Colonic mucosa (tissue), 4 donors: Measurements from ENCODE around the gene POLR3H. TPM values are rescaled to one million over a fixed set of nuclear protein-coding genes. Genes with fewer than 3 reads are reported as not detected.

Experiments used
- DNase-seq: peaks from one replicate; pipeline ENCODE4 v3.0.0-alpha.2; 2020
- H3K27ac ChIP-seq: fragments of 200-600 bp; one replicate; pipeline ENCODE4 v1.8.0; 2021
- H3K27me3 ChIP-seq: fragments of 200-600 bp; one replicate; pipeline ENCODE4 v1.8.0; 2021
- H3K36me3 ChIP-seq: fragments of 200-600 bp; one replicate; pipeline ENCODE4 v1.8.0; 2021
- H3K4me1 ChIP-seq: fragments of 200-600 bp; one replicate; pipeline ENCODE4 v1.8.0; 2021; ENCODE audit warnings: mild to moderate bottlenecking
- H3K4me3 ChIP-seq: fragments of 200-600 bp; one replicate; pipeline ENCODE4 v1.8.0; 2021
- H3K9ac ChIP-seq, 2 donors: one replicate each; pipeline ENCODE4 v1.7.0; 2013; ENCODE audit warnings: control low read depth in 2 of 2, low read depth in 2 of 2, low read length in 2 of 2
- H3K9me3 ChIP-seq: fragments of 200-600 bp; one replicate; pipeline ENCODE4 v1.8.0; 2021
- CTCF ChIP-seq: fragments of 200-600 bp; IDR thresholded peaks from one replicate; pipeline ENCODE4 v1.8.0; 2022; ENCODE audit warnings: antibody characterized with exemption, mild to moderate bottlenecking
- intact Hi-C: fragments of 100-400 bp; cut with DNase I; formaldehyde crosslinking; loops from one replicate; pipeline ENCODE4 v1.14.1; 2022
- total RNA-seq, 2 donors: library from RNA; stranded (reverse); fragmentation: NEBNext Ultra II Directional in 1 of 2; extraction: Animal tissue kit (Norgen Biotek cat#: 25700) in 1 of 2; gene quantifications; one replicate each; pipeline ENCODE4 v1.2.1, GENCODE V29; 2021
- donor health status: healthy.
- donor health status: DM: no; HTN: no; CAD: no.
- donor health status: DM: no; HTN: no; CAD: no.

Gene POLR3H
- total RNA-seq, 2 donors from 2014 or later, result 9.2 to 20.0 TPM

- intact Hi-C loops, result loop anchor here (5.0 kb wide), 1 partner anchor 132 kb away; no protein-coding TSS in a partner anchor
- Histone ChIP-seq H3K36me3 (peaks cover 11% of the 10 kb centered on the region), H3K27ac (no peak overlapping the region)
Observed at GRCh38 chr22:41534219-41534618, 10.1 kb downstream of the POLR3H start.

GRCh38 chr22:41532908-41533825 is 11.1 kb downstream of the POLR3H start:
- DNase-seq, result peak; percentile 78
- Histone ChIP-seq H3K27me3 (no peaks in the 10 kb centered on the region), H3K27ac (no peak overlapping the region), H3K9me3 (no peaks in the 10 kb centered on the region), H3K36me3 (peaks cover 18% of the 10 kb centered on the region), H3K4me1 (no peaks in the 10 kb centered on the region), H3K9ac (no peak overlapping the region), H3K4me3 (no peak overlapping the region)
- TF ChIP-seq CTCF, result peak; percentile 85
- intact Hi-C loops, result loop anchor here (5.0 kb wide), 1 partner anchor 131 kb away; no protein-coding TSS in a partner anchor

More at GRCh38 chr22:41534219-41534618, 10.1 kb downstream of the POLR3H start:
- Histone ChIP-seq H3K4me3 (no peak overlapping the region), H3K9ac (no peak overlapping the region), H3K27me3 (no peaks in the 10 kb centered on the region), H3K9me3 (no peaks in the 10 kb centered on the region), H3K4me1 (no peaks in the 10 kb centered on the region)
- no peak for TF ChIP-seq CTCF
- no peak for DNase-seq

GRCh38 chr22:41531715-41532477 is 12.4 kb downstream of the POLR3H start:
- H3K4me1 ChIP-seq, result no peaks in the 10 kb centered on the region
- H3K4me3 ChIP-seq, result no peak overlapping the region
- no peaks in the 10 kb centered on the region for H3K27me3 ChIP-seq
- intact Hi-C loops, result loop anchor here (5.0 kb wide), 1 partner anchor 130 kb away; no protein-coding TSS in a partner anchor
- no peak for DNase-seq
- no peaks in the 10 kb centered on the region for H3K9me3 ChIP-seq
- no peak overlapping the region for H3K27ac ChIP-seq
- H3K9ac ChIP-seq, result no peak overlapping the region
- peaks cover 29% of the 10 kb centered on the region for H3K36me3 ChIP-seq
- no peak for TF ChIP-seq CTCF

GRCh38 chr22:41530890-41531714 is 13.2 kb downstream of the POLR3H start:
- intact Hi-C loops, result loop anchor here (5.0 kb wide), 1 partner anchor 129 kb away; no protein-coding TSS in a partner anchor
- Histone ChIP-seq H3K4me3 (no peak overlapping the region), H3K27ac (no peak overlapping the region), H3K36me3 (peaks cover 32% of the 10 kb centered on the region), H3K4me1 (no peaks in the 10 kb centered on the region), H3K9me3 (no peaks in the 10 kb centered on the region), H3K27me3 (no peaks in the 10 kb centered on the region), H3K9ac (no peak overlapping the region)
- TF ChIP-seq CTCF, result no peak
- DNase-seq, result no peak
